ENCODE data around the gene DIPK1C. TPM values are rescaled to one million over a fixed set of nuclear protein-coding genes. Genes with fewer than 3 reads are reported as not detected.
A peak's percentile ranks its signal among the peaks of the same experiment; 100 is the strongest.

The DIPK1C gene
- total and polyA plus RNA-seq, 10 of the 15 experiments (the other 5 are each of a cell fraction or from before 2014, with no cell fraction given) = not detected

GRCh38 chr18:74495581-74496507 is 38.7 kb upstream of the DIPK1C start, which contains the start of gene CNDP2 (continued):
- TF ChIP-seq IRF4 (IDR thresholded peaks at IDR 0.05; ENCODE audit: low read depth, low read length) (no peak), ZNF622 (IDR thresholded peaks at IDR 0.05) (no peak), POLR2AphosphoS5 (IDR thresholded peaks at IDR 0.05; ENCODE audit: low read length) (peak; percentile 53), HSF1 (IDR thresholded peaks at IDR 0.05; ENCODE audit: low read depth, low read length) (no peak), CEBPB (IDR thresholded peaks at IDR 0.05; ENCODE audit: borderline replicate concordance in 1 of 2, low read depth in 2 of 2, low read length in 2 of 2) (no peak), SP1 (IDR thresholded peaks at IDR 0.05; ENCODE audit: low read depth, low read length) (peak; percentile 93), ATF7 (IDR thresholded peaks at IDR 0.05; ENCODE audit: low read depth) (peak; percentile 100), ATF3 (IDR thresholded peaks at IDR 0.05; ENCODE audit: borderline replicate concordance, extremely low read depth, low read depth, low read length) (peak; percentile 44; the same call in 1 of the 2 replicates), DPF2 (IDR thresholded peaks at IDR 0.05) (peak; percentile 88), BMI1 (IDR thresholded peaks at IDR 0.05; ENCODE audit: borderline replicate concordance) (peak; percentile 74; the same call in 1 of the 2 replicates), ATF2 (IDR thresholded peaks at IDR 0.05; ENCODE audit: low read length) (peak; percentile 84; the same call in 1 of the 2 replicates), ZNF207 (IDR thresholded peaks at IDR 0.05; ENCODE audit: borderline replicate concordance) (no peak; the same call in 1 of the 2 replicates), SIX5 (IDR thresholded peaks at IDR 0.05; ENCODE audit: low read depth, low read length, severe bottlenecking) (no peak), TCF3 (IDR thresholded peaks at IDR 0.05; ENCODE audit: borderline replicate concordance, insufficient read depth, low read depth, low read length) (peak; percentile 54; the same call in 1 of the 2 replicates), BRCA1 (IDR thresholded peaks at IDR 0.05; ENCODE audit: low read depth, low read length) (no peak), RUNX3 (IDR thresholded peaks at IDR 0.05; ENCODE audit: low read length) (peak; percentile 55), PBX3 (IDR thresholded peaks at IDR 0.05; ENCODE audit: insufficient replicate concordance, low read depth, low read length) (peak; percentile 93), POLR2AphosphoS2 (IDR thresholded peaks at IDR 0.05; ENCODE audit: low read depth, low read length) (0 out of 2 replicates have a peak, but pooled peaks have one; percentile 42), SIN3A (IDR thresholded peaks at IDR 0.05; ENCODE audit: low read depth, low read length) (peak; percentile 60), BCL3 (IDR thresholded peaks at IDR 0.05; ENCODE audit: borderline replicate concordance, insufficient read depth, low read depth, low read length, poor library complexity, severe bottlenecking) (no peak), CBFB (IDR thresholded peaks at IDR 0.05; ENCODE audit: low read depth) (no peak), NRF1 (conservative IDR thresholded peaks at IDR 0.05; ENCODE audit: low read depth, low read length) (0 out of 2 replicates have a peak, but pooled peaks have one; percentile 19), HDAC6 (IDR thresholded peaks at IDR 0.05; ENCODE audit: unreplicated experiment) (no peak), CREM (IDR thresholded peaks at IDR 0.05; ENCODE audit: low read depth) (peak; percentile 91), CREB1 (IDR thresholded peaks at IDR 0.05; ENCODE audit: low read depth) (peak; percentile 95)
